ENCODE results near the gene TMC3. TPM values are rescaled to one million over a fixed set of nuclear protein-coding genes. Genes with fewer than 3 reads are reported as not detected.
A peak's percentile ranks its signal among the peaks of the same experiment; 100 is the strongest.

Gene TMC3
- total RNA-seq, 1 experiment from 2014 or later, result not detected

DNA sequence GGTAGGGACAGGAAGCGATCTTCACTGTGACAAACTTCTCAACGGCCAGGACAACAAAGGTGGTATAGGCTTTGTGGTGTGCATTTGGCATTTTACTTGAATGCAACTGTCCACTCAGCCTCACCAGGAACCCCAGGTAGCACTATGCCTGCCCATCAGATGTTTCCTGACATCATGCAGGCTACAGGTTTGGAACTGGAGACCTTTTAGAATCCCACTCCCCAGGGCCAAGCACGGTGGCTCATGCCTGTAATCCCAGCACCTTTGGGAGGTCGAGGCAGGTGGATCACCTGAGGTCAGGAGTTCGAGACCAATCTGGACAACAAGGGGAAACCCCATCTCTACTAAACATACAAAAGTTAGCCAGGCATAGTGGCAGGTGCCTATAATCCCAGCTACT is 59.6 kb downstream of the TMC3 start:
- no peaks in the 10 kb centered on the region for H3K9me3 Mint-ChIP-seq (ENCODE audit: low read depth, unreplicated experiment)
- BruUV-seq (replicated peaks), result no TSS peak
- no peak overlapping the region for H3K27ac Mint-ChIP-seq (ENCODE audit: unreplicated experiment)
- no peak for DNase-seq
- CTCF ChIA-PET, result no interaction called here
- H3K4me1 Mint-ChIP-seq (ENCODE audit: low read depth, unreplicated experiment), result peaks cover 10% of the 10 kb centered on the region
- H3K27me3 Mint-ChIP-seq (ENCODE audit: unreplicated experiment), result no peaks in the 10 kb centered on the region
- no peak for TF ChIP-seq CTCF (IDR thresholded peaks at IDR 0.05; ENCODE audit: unreplicated experiment)
- intact Hi-C loops (cut with micrococcal nuclease; ENCODE audit: unreplicated experiment), result no loop called here
- no peaks in the 10 kb centered on the region for H3K36me3 Mint-ChIP-seq (ENCODE audit: insufficient read depth, unreplicated experiment)
- H3K4me3 Mint-ChIP-seq (ENCODE audit: low read depth, unreplicated experiment), result no peak overlapping the region

DNA sequence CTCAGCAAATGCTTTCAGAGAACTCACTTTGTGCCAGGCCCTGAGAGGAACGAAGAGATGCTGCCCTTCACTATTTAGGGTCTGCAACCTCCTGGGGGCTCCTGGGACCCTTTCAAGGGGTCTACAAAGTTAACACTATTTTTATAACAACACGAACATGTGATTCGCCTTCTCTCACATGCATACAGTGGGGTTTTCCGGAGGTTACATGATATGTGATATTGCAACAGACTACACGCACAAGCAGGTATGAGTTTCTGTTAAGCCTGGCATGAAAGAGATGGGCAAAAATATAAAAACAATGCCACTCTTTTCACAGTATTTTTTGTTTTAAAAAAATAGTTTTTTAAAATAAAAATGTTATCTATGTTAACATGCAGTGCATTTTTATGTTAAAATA is 60.3 kb downstream of the TMC3 start:
- peaks cover 10% of the 10 kb centered on the region for H3K4me1 Mint-ChIP-seq (ENCODE audit: low read depth, unreplicated experiment)
- no peak overlapping the region for H3K27ac Mint-ChIP-seq (ENCODE audit: unreplicated experiment)
- H3K9me3 Mint-ChIP-seq (ENCODE audit: low read depth, unreplicated experiment), result no peaks in the 10 kb centered on the region
- no peak for TF ChIP-seq CTCF (IDR thresholded peaks at IDR 0.05; ENCODE audit: unreplicated experiment)
- no TSS peak for BruUV-seq (replicated peaks)
- no peak overlapping the region for H3K4me3 Mint-ChIP-seq (ENCODE audit: low read depth, unreplicated experiment)
- H3K36me3 Mint-ChIP-seq (ENCODE audit: insufficient read depth, unreplicated experiment), result no peaks in the 10 kb centered on the region
- intact Hi-C loops (cut with micrococcal nuclease; ENCODE audit: unreplicated experiment), result no loop called here
- no peak for DNase-seq
- H3K27me3 Mint-ChIP-seq (ENCODE audit: unreplicated experiment), result no peaks in the 10 kb centered on the region
- CTCF ChIA-PET, result interaction anchor here (1.2 kb wide), 1 partner anchor 47 kb away, joined by 5 read pairs; no protein-coding TSS in a partner anchor

- CTCF ChIA-PET, result interaction anchor here (1.2 kb wide), 1 partner anchor 47 kb away, joined by 5 read pairs; no protein-coding TSS in a partner anchor
- TF ChIP-seq CTCF (IDR thresholded peaks at IDR 0.05; ENCODE audit: unreplicated experiment), result no peak
- Mint-ChIP-seq H3K36me3 (ENCODE audit: insufficient read depth, unreplicated experiment) (no peaks in the 10 kb centered on the region), H3K27ac (ENCODE audit: unreplicated experiment) (no peak overlapping the region), H3K9me3 (ENCODE audit: low read depth, unreplicated experiment) (no peaks in the 10 kb centered on the region), H3K4me1 (ENCODE audit: low read depth, unreplicated experiment) (peaks cover 10% of the 10 kb centered on the region), H3K4me3 (ENCODE audit: low read depth, unreplicated experiment) (peak overlapping the region; percentile 15), H3K27me3 (ENCODE audit: unreplicated experiment) (no peaks in the 10 kb centered on the region)
- intact Hi-C loops (cut with micrococcal nuclease; ENCODE audit: unreplicated experiment), result no loop called here
- DNase-seq, result peak; percentile 67
- BruUV-seq (replicated peaks), result no TSS peak
These were observed 61.0 kb downstream of the TMC3 start for GRCh38 chr15:81312790-81313543.

DNA sequence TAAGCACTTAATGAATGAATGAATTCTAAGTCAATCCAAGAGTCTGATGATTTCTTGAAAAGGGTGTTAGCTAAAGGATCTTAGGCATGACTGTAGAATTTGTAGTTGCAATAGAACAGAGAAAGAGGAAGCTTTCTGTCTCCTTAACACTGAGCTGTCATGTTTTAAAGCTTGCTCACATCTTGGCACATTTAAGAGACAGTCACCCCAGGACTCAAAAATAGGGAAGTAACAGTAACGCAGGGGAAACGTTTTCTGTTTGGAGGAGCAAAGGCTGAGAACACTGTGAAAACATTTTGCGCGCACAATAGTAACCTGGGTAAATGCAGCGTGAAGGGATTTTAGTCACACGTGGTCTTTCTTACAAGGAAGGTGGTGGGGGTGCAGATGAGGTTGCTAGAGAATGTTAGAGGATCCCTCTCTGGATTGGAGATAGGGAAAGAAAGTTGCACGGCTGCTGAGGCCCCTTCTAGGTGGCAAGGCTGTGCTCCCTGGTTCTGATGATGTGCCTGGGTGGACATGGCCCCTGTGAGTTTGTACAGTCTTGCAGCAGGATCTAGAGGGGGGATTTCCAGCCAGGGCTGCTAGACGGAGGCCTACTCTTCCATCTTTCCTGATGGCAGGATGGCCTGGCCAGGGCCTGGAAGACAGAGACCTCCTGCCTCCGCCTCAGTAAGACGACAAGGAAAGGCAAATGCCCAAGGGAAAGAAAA is 62.1 kb downstream of the TMC3 start:
- no peak overlapping the region for H3K27ac Mint-ChIP-seq (ENCODE audit: unreplicated experiment)

More for the DNA sequence above, 62.1 kb downstream of the TMC3 start:
- CTCF ChIA-PET, result no interaction called here
- BruUV-seq (replicated peaks), result no TSS peak
- H3K27me3 Mint-ChIP-seq (ENCODE audit: unreplicated experiment), result peaks cover 4% of the 10 kb centered on the region
- intact Hi-C loops (cut with micrococcal nuclease; ENCODE audit: unreplicated experiment), result no loop called here
- no peak overlapping the region for H3K4me3 Mint-ChIP-seq (ENCODE audit: low read depth, unreplicated experiment)
- H3K36me3 Mint-ChIP-seq (ENCODE audit: insufficient read depth, unreplicated experiment), result no peaks in the 10 kb centered on the region
- peaks cover 10% of the 10 kb centered on the region for H3K4me1 Mint-ChIP-seq (ENCODE audit: low read depth, unreplicated experiment)
- DNase-seq, result no peak
- TF ChIP-seq CTCF (IDR thresholded peaks at IDR 0.05; ENCODE audit: unreplicated experiment), result no peak
- no peaks in the 10 kb centered on the region for H3K9me3 Mint-ChIP-seq (ENCODE audit: low read depth, unreplicated experiment)

All from Calu3 (cell line).